Left kidney (tissue), 2 donors: ENCODE results near the gene CNDP1. TPM values are rescaled to one million over a fixed set of nuclear protein-coding genes. Genes with fewer than 3 reads are reported as not detected.
"Not testable (repeated sequence)": the region's sequence is repeated elsewhere in the genome, so short reads cannot be mapped to it uniquely, and the experiment has no call there.

ENCODE experiments used
- DNase-seq: peaks from one replicate; pipeline ENCODE4 v3.0.0-alpha.2; 2013
- polyA plus RNA-seq: library from polyadenylated mRNA; unstranded; fragments of 120-200 nt; gene quantifications from one replicate; pipeline ENCODE4 v1.2.1, GENCODE V29; 2013; ENCODE audit not compliant: insufficient read length

CNDP1 gene
- polyA plus RNA-seq, 1 donor = 1.6 TPM

DNA sequence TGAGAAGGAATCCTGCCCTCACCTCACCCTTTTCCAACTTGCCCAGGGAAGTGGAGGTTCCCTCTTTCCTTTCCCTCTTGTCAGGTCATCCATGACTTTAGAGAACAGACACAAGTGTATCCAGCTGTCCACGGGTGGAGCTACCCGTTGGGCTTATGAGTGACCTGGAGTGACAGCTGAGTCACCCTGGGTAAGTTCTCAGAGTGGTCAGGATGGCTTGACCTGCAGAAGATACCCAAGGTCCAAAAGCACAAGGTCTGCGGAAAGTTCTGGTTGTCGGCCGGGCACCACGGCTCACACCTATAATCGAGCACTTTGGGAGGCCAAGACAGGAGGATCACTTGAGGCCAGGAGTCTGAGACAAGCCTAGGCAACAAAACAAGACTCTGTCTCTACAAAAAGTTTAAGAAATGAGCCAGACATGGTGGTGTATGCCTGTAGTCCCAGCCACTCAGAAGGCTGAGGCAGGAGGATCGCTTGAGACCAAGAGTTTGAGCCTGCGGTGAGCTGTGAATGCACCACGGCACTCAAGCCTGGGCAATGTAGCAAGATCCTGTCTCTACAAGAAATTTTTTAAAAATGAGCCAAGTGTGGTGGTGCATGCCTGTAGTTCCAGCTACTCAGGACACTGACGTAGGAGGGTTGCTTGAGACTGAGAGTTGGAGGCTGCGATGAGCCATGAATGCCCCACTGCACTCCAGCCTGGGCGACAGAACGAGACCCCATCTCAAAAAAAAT is 14.0 kb upstream of the CNDP1 start:
- no peak for DNase-seq

- DNase-seq = no peak
These were observed 13.1 kb upstream of the CNDP1 start for GRCh38 chr18:74521068-74521725.

DNA sequence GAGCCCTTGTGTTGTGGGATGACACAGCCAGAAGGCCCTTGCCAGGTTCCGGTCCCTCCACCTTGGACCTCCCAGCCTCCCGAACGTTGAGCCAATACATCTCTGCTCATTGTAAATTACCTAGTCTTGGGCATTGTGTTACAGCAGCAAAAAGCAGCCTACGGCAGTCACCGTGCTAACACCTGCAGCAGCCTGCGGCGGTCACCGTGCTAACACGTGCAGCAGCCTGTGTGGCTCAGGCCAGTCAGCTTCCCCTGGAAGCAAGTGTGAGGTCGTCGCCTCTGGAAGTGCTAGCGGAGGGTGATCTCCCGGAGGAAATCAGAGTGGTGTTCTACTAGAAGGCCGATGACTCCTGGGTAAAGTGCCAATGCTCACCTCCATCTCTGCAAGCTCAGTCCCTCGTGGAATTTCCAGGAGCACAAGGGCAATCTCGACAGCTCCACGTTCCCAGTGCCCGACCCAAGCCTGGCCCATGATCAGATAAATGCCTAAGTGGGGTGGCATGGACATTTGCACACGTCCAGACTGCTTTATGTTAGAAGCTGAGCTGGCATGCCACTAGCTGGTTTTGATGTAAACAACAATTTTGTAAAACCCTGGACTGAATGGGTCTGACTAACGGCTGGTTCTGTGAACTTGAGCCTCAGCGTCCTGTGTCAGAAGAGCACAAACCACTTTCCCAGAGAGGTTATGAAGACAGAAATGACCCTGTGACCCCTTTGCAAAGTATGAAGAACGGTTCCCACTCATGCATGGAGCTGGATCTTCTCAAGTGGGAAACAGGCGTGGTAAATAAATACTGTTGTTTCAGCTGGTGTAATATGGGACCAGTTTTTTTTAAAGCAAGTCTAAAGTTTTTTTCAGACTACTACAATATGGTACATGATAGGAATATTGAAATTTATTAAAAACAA is 11.4 kb upstream of the CNDP1 start:
- DNase-seq = no peak

- peak; percentile 72 for DNase-seq
These were observed 10.2 kb upstream of the CNDP1 start for GRCh38 chr18:74524097-74524496.

GRCh38 chr18:74524915-74525314 is 9.4 kb upstream of the CNDP1 start:
- DNase-seq = not testable (repeated sequence)

DNA sequence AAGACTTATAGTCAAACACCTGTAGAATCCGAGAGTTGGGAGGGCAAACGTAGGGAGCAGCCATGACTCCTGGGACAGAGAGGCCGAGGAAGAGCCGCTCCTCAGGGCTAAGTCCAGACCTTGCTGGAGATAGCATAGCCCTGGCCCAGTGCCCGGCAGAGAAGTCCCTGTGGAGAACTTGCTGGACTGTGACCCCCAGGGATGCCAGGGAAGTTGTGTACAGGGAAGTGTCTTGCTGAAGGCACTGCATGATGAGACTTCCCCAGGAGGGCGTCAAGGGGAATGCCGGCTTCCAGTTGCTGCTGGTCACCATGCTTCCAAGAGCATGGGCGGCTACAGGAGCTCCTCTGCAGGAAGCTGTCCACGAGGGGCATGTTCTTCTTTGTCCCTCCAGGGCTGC is 8.6 kb upstream of the CNDP1 start:
- DNase-seq = no peak

GRCh38 chr18:74526488-74526887 is 7.8 kb upstream of the CNDP1 start:
- DNase-seq = no peak

GRCh38 chr18:74528478-74528877 is 5.8 kb upstream of the CNDP1 start:
- DNase-seq = no peak

DNA sequence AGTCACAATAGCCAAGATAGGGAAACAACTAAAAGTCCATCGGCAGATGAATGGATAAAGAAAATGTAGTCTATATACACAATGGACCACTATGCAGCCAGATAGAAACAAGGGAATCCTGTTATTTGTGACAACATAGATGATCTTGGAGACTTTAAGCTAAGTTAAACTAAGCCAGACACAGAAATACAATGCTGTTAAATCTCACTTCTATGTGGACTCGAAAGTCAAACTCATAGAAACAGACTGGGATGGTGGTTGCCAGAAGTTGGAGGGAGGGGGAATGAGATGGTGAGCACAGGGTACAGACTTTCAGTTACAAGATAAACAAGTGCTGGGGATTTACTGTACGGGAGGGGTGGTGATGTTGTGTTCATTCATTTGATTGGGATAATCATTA is 5.4 kb upstream of the CNDP1 start:
- no peak for DNase-seq

GRCh38 chr18:74529378-74529777 is 4.9 kb upstream of the CNDP1 start:
- DNase-seq = no peak

- no peak for DNase-seq
These were observed 4.3 kb upstream of the CNDP1 start for GRCh38 chr18:74529811-74530583.

- DNase-seq = no peak
These were observed 3.8 kb upstream of the CNDP1 start for GRCh38 chr18:74530584-74530862.

DNA sequence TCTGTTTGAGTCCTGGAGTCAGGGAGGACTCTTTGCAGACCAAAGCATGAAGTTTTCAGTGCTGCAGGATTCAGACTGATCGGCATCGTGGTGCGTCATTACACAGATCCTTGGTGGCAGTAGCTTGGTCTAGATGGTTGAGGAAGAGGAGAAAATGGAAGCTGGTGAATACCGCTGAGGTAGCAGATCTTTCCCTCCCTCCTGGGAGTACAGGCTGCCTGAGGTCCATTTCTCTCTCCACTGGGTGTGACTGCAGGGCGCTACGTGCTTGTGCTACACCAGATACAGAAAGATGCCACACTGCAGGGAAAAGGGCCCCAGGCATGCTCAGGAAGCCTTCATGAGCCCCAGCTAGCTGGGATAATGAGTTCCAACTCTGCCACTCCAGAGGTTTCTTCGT is 3.3 kb upstream of the CNDP1 start:
- no peak for DNase-seq

DNA sequence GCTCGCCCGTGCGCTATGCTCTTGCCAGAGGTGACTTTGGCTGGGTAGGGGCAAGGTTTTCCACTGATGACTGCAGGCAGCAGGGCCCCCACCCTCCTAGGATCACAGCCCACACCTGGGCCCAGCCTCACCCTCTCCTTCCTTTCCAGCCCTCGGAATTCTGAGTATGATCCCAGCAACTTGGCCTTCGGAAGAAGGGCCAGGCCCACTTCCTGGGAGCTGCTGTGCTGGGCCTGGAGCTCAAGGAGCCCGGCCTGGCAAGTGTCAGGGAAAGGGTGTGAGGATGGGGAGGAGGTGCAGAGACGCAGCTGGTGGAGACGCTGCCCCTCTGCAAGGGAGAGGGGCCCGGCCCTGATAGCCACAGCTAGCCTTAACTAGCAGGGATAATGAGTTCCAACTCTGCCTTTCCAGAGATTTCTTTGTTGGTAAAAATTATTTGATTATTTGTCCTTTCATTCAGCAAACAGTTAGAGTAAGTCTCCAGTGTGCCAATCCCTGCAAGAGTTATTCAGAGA is 1.7 kb upstream of the CNDP1 start:
- no peak for DNase-seq

DNA sequence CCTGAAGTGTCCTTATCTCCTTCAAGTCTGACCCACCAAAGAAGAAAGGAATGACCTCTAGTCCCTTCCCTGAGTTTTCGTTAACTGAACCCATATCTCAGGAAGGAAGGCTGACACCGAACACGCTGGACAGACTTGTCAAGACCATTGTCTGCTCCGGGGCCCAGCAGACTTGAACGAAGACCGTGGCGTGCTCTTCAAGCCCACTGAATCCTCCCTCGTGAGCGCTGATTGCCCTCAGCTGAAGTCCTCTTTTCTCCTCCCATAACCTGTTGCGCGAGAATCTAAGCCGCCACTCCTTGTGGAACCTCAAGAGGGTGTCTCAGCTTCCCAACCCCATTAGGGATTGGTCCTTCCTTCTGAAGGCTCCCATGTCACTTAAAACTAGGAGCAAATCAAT is 634 bp upstream of the CNDP1 start:
- no peak for DNase-seq

DNA sequence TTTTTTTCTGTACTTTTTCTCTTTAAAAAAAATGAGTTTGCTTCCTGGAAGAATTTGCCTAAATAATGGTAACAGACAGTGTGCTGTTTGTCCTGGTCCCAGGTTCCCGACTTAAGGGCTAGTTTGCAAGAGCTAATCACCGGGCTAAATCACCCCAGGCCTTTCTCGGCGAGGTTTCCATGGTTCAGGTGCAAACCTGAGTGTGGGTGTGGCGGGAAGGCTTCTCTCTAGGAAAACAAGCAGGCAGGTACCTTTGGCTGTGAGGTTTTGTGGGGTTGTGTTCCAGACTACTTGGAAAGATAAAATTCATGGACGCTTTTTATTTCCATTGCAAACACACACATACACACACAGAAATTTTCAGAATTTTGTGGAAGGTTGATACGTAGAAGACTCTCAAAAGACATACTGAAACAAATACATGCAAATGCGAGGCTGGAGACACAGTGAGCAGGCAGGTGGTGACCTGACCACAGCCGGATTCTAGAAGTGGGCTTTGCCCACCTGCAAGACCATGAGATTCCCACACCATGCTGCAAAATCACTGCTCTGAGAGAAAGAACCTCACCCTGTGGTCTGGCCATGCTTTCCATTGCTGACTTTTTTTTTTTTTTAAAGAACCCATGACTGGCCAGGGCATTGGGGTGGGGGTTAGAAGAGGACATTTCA is 815 bp downstream of the CNDP1 start:
- DNase-seq = no peak

DNA sequence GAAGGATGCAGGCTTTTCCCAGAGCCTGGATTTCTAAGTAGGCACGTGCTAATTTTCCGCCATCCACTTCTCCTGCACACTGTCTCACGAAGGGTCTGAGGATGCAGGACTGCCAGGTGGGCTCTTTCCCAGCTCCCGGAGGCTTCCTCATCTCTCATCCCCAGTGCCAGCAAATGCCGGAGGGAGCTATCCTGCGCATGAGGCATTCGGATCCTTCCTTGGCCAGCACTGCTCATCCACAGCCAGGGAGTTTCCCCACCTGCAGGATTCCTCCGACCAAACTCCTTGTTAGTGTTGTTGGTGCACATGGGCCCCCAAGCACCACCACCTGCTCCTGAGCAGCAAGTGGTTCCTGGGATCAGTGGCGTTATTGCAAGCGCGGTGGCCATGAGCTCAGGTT is 5.0 kb downstream of the CNDP1 start:
- DNase-seq = no peak

- no peak for DNase-seq
These were observed 6.5 kb downstream of the CNDP1 start for GRCh38 chr18:74540652-74541421.

DNA sequence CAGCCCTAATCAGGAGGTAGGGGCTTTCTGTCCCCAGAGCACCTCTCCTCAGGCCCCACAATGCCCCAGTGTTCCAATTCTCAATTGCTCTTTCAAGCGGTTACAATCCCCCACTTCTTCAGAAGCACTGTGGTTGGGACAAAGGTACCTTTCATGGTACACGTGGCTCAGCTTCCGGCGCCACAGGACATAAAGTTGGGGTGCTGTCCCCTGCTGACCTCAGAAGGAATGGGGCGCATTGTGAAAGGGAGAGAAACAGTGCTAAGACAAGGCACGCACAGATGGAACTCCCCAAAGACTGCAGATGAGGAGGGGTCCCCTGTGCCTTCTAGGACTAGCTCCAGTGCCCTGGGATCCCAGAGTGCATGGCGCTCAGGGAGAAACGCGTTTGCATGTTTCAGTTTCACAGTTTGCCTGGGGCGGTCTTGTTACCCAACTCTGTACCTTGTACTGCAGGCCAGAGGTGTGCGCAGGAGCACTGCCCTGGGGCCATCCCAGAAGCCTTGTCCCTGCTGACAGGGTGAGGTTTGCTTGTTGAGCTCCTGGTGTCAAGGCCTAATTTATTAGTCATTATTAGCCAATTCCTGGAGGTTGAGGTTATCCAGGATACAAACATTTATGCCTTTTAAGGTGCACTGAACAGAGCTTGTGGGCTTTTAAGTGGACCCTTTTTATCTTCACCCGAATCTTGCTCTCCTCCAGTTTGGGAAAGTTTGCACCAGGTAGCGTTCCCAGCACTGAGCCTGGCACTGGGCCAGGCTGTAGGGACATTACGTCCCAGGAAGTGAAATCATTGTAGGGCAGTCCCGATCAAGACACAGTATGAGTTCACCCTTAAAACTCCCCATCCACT is 7.6 kb downstream of the CNDP1 start:
- DNase-seq = no peak

- DNase-seq = no peak
These were observed 10.6 kb downstream of the CNDP1 start for GRCh38 chr18:74544898-74545297.
